PC-9 (cell line): ENCODE measurements around the gene GLYATL3. TPM values are rescaled to one million over a fixed set of nuclear protein-coding genes. Genes with fewer than 3 reads are reported as not detected.

Experiments
- BruUV-seq: library from RNA; stranded (reverse); fragments of 400-500 nt; replicated peaks from 2 replicates; lab custom pipeline; 2021; lab: Mats Ljungman, UMichigan
- CTCF ChIA-PET: fragments of 300-600 bp; sonication (Branson Sonifier 250); formaldehyde crosslinking; loops from one replicate; lab custom pipeline; 2022; ENCODE audit warnings: antibody characterized with exemption; lab: Charles Lee
- POLR2A ChIA-PET: fragments of 300-600 bp; sonication (Branson Sonifier 250); formaldehyde crosslinking; loops from one replicate; lab custom pipeline; 2022; ENCODE audit warnings: antibody characterized with exemption; ENCODE audit not compliant: unreplicated experiment; lab: Charles Lee
- DNase-seq, 2 experiments: peaks; one replicate each; pipeline versions ENCODE4 v3.0.0 to v3.0.0-alpha.2; 2015 to 2022; ENCODE audit warnings: mixed read lengths in 1 of 2
- H2AFZ ChIP-seq: fragments of 200-600 bp; sonication (generic); 2 replicates; pipeline ENCODE4 v1.8.1; 2017; ENCODE audit warnings: antibody characterized with exemption
- H3F3A ChIP-seq: fragments of 200-600 bp; sonication (generic); 2 replicates; pipeline ENCODE4 v1.8.1; 2017; ENCODE audit warnings: antibody characterized with exemption, mild to moderate bottlenecking, low read depth; ENCODE audit not compliant: insufficient read depth
- H3K27ac ChIP-seq: fragments of 200-600 bp; sonication (generic); 2 replicates; pipeline ENCODE4 v1.6.1; 2016; ENCODE audit warnings: mixed run types
- H3K27me3 ChIP-seq: fragments of 200-600 bp; sonication (generic); 2 replicates; pipeline ENCODE4 v1.6.1; 2016; ENCODE audit warnings: low read depth, mixed run types; ENCODE audit not compliant: insufficient read depth
- H3K36me3 ChIP-seq: fragments of 200-600 bp; sonication (generic); 2 replicates; pipeline ENCODE4 v1.6.1; 2016; ENCODE audit warnings: low read depth, mixed run types
- H3K4me1 ChIP-seq: fragments of 200-600 bp; sonication (generic); replicated peaks from 2 replicates; pipeline ENCODE4 v1.6.1; 2016; ENCODE audit warnings: mixed run types; ENCODE audit not compliant: insufficient read depth
- H3K4me2 ChIP-seq: fragments of 200-600 bp; sonication (generic); 2 replicates; pipeline ENCODE4 v1.6.1; 2017; ENCODE audit warnings: mixed run types
- H3K4me3 ChIP-seq: fragments of 200-600 bp; sonication (generic); 2 replicates; pipeline ENCODE4 v1.6.1; 2016; ENCODE audit warnings: mixed run types
- H3K79me2 ChIP-seq: fragments of 200-600 bp; sonication (generic); 2 replicates; pipeline ENCODE4 v1.6.1; 2017; ENCODE audit warnings: low read depth, mixed run types
- H3K9me2 ChIP-seq: fragments of 200-600 bp; sonication (generic); 2 replicates; pipeline ENCODE4 v1.8.1; 2017; ENCODE audit warnings: mild to moderate bottlenecking; ENCODE audit not compliant: insufficient read depth
- H3K9me3 ChIP-seq: fragments of 200-600 bp; sonication (generic); 2 replicates; pipeline ENCODE4 v1.8.1; 2016; ENCODE audit warnings: low read depth; ENCODE audit not compliant: insufficient read depth
- H4K20me1 ChIP-seq: fragments of 200-600 bp; sonication (generic); 2 replicates; pipeline ENCODE4 v1.8.1; 2017; ENCODE audit not compliant: insufficient read depth
- CTCF ChIP-seq: fragments of 200-600 bp; sonication (generic); conservative IDR thresholded peaks from 2 replicates; pipeline ENCODE4 v1.6.1; 2017; ENCODE audit warnings: mixed run types, antibody characterized with exemption, mild to moderate bottlenecking, moderate library complexity
- EZH2 ChIP-seq: fragments of 200-600 bp; sonication (generic); IDR thresholded peaks from 2 replicates; pipeline ENCODE4 v1.8.0; 2017; ENCODE audit warnings: antibody characterized with exemption, low read depth
- intact Hi-C: fragments of 100-400 bp; cut with micrococcal nuclease; formaldehyde crosslinking; loops from one replicate; pipeline ENCODE4 v1.10.0; 2022; ENCODE audit not compliant: unreplicated experiment
- total RNA-seq: library from RNA; stranded (reverse); gene quantifications from 2 replicates; pipeline ENCODE4 v1.2.3, GENCODE V29; 2021

The GLYATL3 gene
- total RNA-seq, 1 experiment from 2014 or later, result not detected

DNA sequence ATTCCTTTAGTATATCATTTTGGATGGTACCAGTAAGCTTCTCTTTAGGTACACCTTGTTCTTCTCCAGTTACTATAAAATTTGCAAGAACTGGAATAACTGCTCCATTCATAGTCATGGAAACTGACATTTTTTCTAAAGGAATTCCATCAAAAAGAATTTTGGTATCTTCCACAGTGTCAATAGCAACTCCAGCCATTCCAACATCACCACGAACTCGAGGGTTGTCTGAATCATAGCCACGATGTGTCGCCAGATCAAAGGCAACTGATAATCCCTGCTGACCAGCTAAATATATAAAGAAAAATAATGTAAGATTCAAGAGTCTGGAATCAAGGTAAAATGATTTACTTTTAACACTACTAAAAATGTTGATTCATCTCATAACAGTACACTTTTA is 42.0 kb upstream of the GLYATL3 start:
- ChIA-PET POLR2A (no interaction called here), CTCF (no interaction called here)
- H3K27ac ChIP-seq, result no peak overlapping the region
- peaks cover 16% of the 10 kb centered on the region for H3K79me2 ChIP-seq
- no peaks in the 10 kb centered on the region for H3F3A ChIP-seq
- no peaks in the 10 kb centered on the region for H3K9me3 ChIP-seq
- H3K36me3 ChIP-seq, result peaks cover 5% of the 10 kb centered on the region; the same call in 1 of the 2 replicates
- H3K4me2 ChIP-seq, result no peak overlapping the region
- no peak overlapping the region for H2AFZ ChIP-seq
- no peaks in the 10 kb centered on the region for H4K20me1 ChIP-seq
- no TSS peak for BruUV-seq
- TF ChIP-seq CTCF (no peak), EZH2 (no peak)
- no peaks in the 10 kb centered on the region for H3K9me2 ChIP-seq
- no peak for DNase-seq
- H3K4me1 ChIP-seq, result peaks cover 9% of the 10 kb centered on the region
- no peak overlapping the region for H3K4me3 ChIP-seq
- intact Hi-C loops, result no loop called here
- no peaks in the 10 kb centered on the region for H3K27me3 ChIP-seq

DNA sequence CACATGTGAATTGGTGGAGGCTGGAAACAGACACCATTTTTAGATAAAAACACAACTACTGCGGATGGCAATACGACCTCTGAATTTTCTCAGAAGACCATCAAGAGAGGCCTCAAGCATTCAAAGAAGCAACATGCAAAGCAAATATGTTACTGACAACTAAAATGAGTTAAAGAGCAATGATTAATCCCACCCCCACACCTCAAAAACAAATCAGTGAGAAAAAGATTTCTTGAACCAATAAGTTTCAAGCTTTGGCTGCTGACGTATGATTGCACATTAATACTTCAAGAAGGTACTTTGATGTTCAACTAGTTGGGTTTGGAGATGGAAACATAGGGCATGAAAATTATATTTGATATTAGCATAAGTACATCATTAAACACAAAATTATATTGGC is 37.7 kb upstream of the GLYATL3 start:
- H3K9me2 ChIP-seq, result no peaks in the 10 kb centered on the region
- no peaks in the 10 kb centered on the region for H3K27me3 ChIP-seq
- no peaks in the 10 kb centered on the region for H3K9me3 ChIP-seq
- no peak overlapping the region for H3K27ac ChIP-seq
- H3K4me3 ChIP-seq, result peak overlapping the region; percentile 89
- TF ChIP-seq EZH2, result no peak
- no peak for TF ChIP-seq CTCF
- peaks cover 54% of the 10 kb centered on the region for H3K79me2 ChIP-seq
- no peak for DNase-seq
- peaks cover 18% of the 10 kb centered on the region for H3K4me1 ChIP-seq
- ChIA-PET POLR2A (no interaction called here), CTCF (no interaction called here)
- no peaks in the 10 kb centered on the region for H3F3A ChIP-seq
- peaks cover 5% of the 10 kb centered on the region; the same call in 1 of the 2 replicates for H3K36me3 ChIP-seq
- intact Hi-C loops, result loop anchor here (5.0 kb wide), 1 partner anchor 145 kb away; no protein-coding TSS in a partner anchor
- no peaks in the 10 kb centered on the region for H4K20me1 ChIP-seq
- H2AFZ ChIP-seq, result peak overlapping the region; percentile 100
- peak overlapping the region; percentile 98 for H3K4me2 ChIP-seq
- BruUV-seq, result no TSS peak

DNA sequence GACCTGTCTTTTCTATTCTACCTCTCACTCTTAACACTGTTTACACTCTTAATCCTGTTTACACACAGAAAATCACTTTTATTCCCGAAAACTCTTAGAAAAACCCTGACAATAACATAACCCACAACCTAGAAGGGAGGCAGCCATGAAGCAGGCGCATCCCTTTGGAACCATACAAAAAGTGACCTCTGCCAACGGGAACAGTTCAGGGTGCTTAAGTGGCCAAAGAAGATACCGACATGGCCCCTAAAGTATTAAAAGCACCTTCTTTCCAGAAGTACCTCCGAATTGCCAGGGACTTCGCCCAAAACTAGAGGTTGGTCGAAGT is 37.2 kb upstream of the GLYATL3 start:
- TSS peak; percentile 60 for BruUV-seq
- TF ChIP-seq EZH2 (no peak), CTCF (no peak)
- Histone ChIP-seq H3K4me1 (peaks cover 18% of the 10 kb centered on the region), H3F3A (no peaks in the 10 kb centered on the region), H3K9me3 (no peaks in the 10 kb centered on the region), H3K27me3 (no peaks in the 10 kb centered on the region), H3K27ac (peak overlapping the region; percentile 58), H3K4me3 (peak overlapping the region; percentile 89), H3K9me2 (no peaks in the 10 kb centered on the region), H3K4me2 (peak overlapping the region; percentile 98), H4K20me1 (no peaks in the 10 kb centered on the region), H3K36me3 (peaks cover 5% of the 10 kb centered on the region; the same call in 1 of the 2 replicates), H2AFZ (peak overlapping the region; percentile 100), H3K79me2 (peaks cover 59% of the 10 kb centered on the region)
- POLR2A ChIA-PET, result no interaction called here
- no peak for DNase-seq
- intact Hi-C loops, result loop anchor here (5.0 kb wide), 1 partner anchor 145 kb away; no protein-coding TSS in a partner anchor
- CTCF ChIA-PET, result no interaction called here
